HEK293 (cell line): ENCODE measurements around the gene NDRG4.

Experiments
- CTCF ChIA-PET: fragments of 350-600 bp; formaldehyde crosslinking; extraction: SDS; loops from one replicate; lab custom pipeline; 2021; ENCODE audit warnings: antibody characterized with exemption; lab: Yijun Ruan, JAX
- POLR2A ChIA-PET: fragments of 300-600 bp; formaldehyde crosslinking; extraction: SDS; loops from one replicate; lab custom pipeline; 2020; ENCODE audit warnings: antibody characterized with exemption, inconsistent platforms; lab: Yijun Ruan, JAX
- H3K27ac ChIP-seq: fragments of 200-500 bp; sonication (Bioruptor generic); 2 replicates; pipeline ENCODE4 v1.5.1; 2014; ENCODE audit warnings: low read depth, low read length, control low read depth, inconsistent platforms; ENCODE audit errors: extremely low read depth
- H3K36me3 ChIP-seq, 2 experiments: fragments of 200-500 bp in 1 of 2; sonication (Bioruptor generic) in 1 of 2; 1 replicate in 1 of 2; 2 replicates in 1 of 2; pipeline ENCODE4 v1.5.1; 2014 to 2017; ENCODE audit warnings: inconsistent platforms in 2 of 2, low read length in 2 of 2; ENCODE audit not compliant: control insufficient read depth in 2 of 2, insufficient read depth in 1 of 2
- H3K4me1 ChIP-seq: fragments of 200-500 bp; sonication (Bioruptor generic); 2 replicates; pipeline ENCODE4 v1.5.1; 2014; ENCODE audit warnings: mild to moderate bottlenecking, low read length, inconsistent platforms; ENCODE audit not compliant: control insufficient read depth, insufficient read depth
- H3K4me3 ChIP-seq: 2 replicates; pipeline ENCODE4 v1.5.1; 2011; ENCODE audit warnings: low read depth, mild to moderate bottlenecking, control low read depth, low read length, moderate library complexity
- H3K9me3 ChIP-seq: fragments of 200-500 bp; sonication (Bioruptor generic); 2 replicates; pipeline ENCODE4 v1.5.1; 2014; ENCODE audit warnings: low read depth, low read length, inconsistent platforms; ENCODE audit not compliant: control insufficient read depth, insufficient read depth
- GLIS2 ChIP-seq: fragments of 450-650 bp; formaldehyde crosslinking; IDR thresholded peaks from 2 replicates; pipeline ENCODE4 v1.5.1; 2016; ENCODE audit warnings: missing biosample characterization, missing genetic modification characterization
- SALL2 ChIP-seq: fragments of 450-650 bp; formaldehyde crosslinking; IDR thresholded peaks from 2 replicates; pipeline ENCODE4 v1.5.0; 2017; ENCODE audit warnings: missing biosample characterization, mild to moderate bottlenecking, missing genetic modification characterization, borderline replicate concordance
- YY2 ChIP-seq: fragments of 450-650 bp; formaldehyde crosslinking; IDR thresholded peaks from 2 replicates; pipeline ENCODE4 v1.5.1; 2016; ENCODE audit warnings: missing biosample characterization, missing genetic modification characterization
- ZNF121 ChIP-seq: fragments of 450-650 bp; formaldehyde crosslinking; IDR thresholded peaks from 2 replicates; pipeline ENCODE4 v1.5.1; 2016; ENCODE audit warnings: missing biosample characterization, missing genetic modification characterization
- ZNF132 ChIP-seq: fragments of 450-650 bp; formaldehyde crosslinking; IDR thresholded peaks from 2 replicates; pipeline ENCODE4 v1.5.1; 2017; ENCODE audit warnings: missing biosample characterization, missing genetic modification characterization, borderline replicate concordance
- ZNF214 ChIP-seq: fragments of 450-650 bp; formaldehyde crosslinking; IDR thresholded peaks from 2 replicates; pipeline ENCODE4 v1.5.1; 2017; ENCODE audit warnings: missing biosample characterization, mild to moderate bottlenecking, missing genetic modification characterization, borderline replicate concordance
- ZNF433 ChIP-seq: fragments of 450-650 bp; formaldehyde crosslinking; IDR thresholded peaks from 2 replicates; pipeline ENCODE4 v1.5.1; 2016; ENCODE audit warnings: missing biosample characterization, missing genetic modification characterization, low read depth
- ZNF473 ChIP-seq: fragments of 450-650 bp; formaldehyde crosslinking; IDR thresholded peaks from 2 replicates; pipeline ENCODE4 v1.5.1; 2017; ENCODE audit warnings: missing biosample characterization, missing genetic modification characterization
- ZNF501 ChIP-seq: fragments of 450-650 bp; formaldehyde crosslinking; IDR thresholded peaks from 2 replicates; pipeline ENCODE4 v1.5.1; 2016; ENCODE audit warnings: missing biosample characterization, missing genetic modification characterization
- ZNF514 ChIP-seq: fragments of 450-650 bp; formaldehyde crosslinking; IDR thresholded peaks from 2 replicates; pipeline ENCODE4 v1.5.1; 2016; ENCODE audit warnings: missing biosample characterization, missing genetic modification characterization
- ZNF544 ChIP-seq: fragments of 450-650 bp; formaldehyde crosslinking; IDR thresholded peaks from 2 replicates; pipeline ENCODE4 v1.5.0; 2017; ENCODE audit warnings: missing biosample characterization, missing genetic modification characterization
- ZNF664 ChIP-seq: fragments of 450-650 bp; formaldehyde crosslinking; IDR thresholded peaks from 2 replicates; pipeline ENCODE4 v1.5.1; 2016; ENCODE audit warnings: missing biosample characterization, missing genetic modification characterization
- ZNF670 ChIP-seq: fragments of 450-650 bp; formaldehyde crosslinking; IDR thresholded peaks from 2 replicates; pipeline ENCODE4 v1.5.1; 2016; ENCODE audit warnings: missing biosample characterization, missing genetic modification characterization, low read depth
- ZNF747 ChIP-seq: fragments of 450-650 bp; formaldehyde crosslinking; IDR thresholded peaks from 2 replicates; pipeline ENCODE4 v1.5.1; 2016; ENCODE audit warnings: missing biosample characterization, missing genetic modification characterization
- ZSCAN23 ChIP-seq: fragments of 450-650 bp; formaldehyde crosslinking; IDR thresholded peaks from 2 replicates; pipeline ENCODE4 v1.5.1; 2016; ENCODE audit warnings: missing biosample characterization, missing genetic modification characterization
- TF ChIP-seq, protein P1 (sequence below): fragments of 450-650 bp; formaldehyde crosslinking; IDR thresholded peaks from 2 replicates; pipeline ENCODE4 v1.5.1; 2016; ENCODE audit warnings: missing biosample characterization, missing genetic modification characterization
- TF ChIP-seq, protein P2 (sequence below): fragments of 450-650 bp; formaldehyde crosslinking; IDR thresholded peaks from 2 replicates; pipeline ENCODE4 v1.5.1; 2016; ENCODE audit warnings: missing biosample characterization, missing genetic modification characterization
- TF ChIP-seq, protein P3 (sequence below): fragments of 450-650 bp; formaldehyde crosslinking; IDR thresholded peaks from 2 replicates; pipeline ENCODE4 v1.5.1; 2016; ENCODE audit warnings: missing biosample characterization, missing genetic modification characterization
- TF ChIP-seq, protein P4 (sequence below): fragments of 450-650 bp; formaldehyde crosslinking; IDR thresholded peaks from 2 replicates; pipeline ENCODE4 v1.5.1; 2017; ENCODE audit warnings: missing biosample characterization, missing genetic modification characterization
- TF ChIP-seq, protein P5 (sequence below): fragments of 450-650 bp; IDR thresholded peaks from 2 replicates; pipeline ENCODE4 v1.5.1; 2018; ENCODE audit warnings: missing biosample characterization, mild to moderate bottlenecking, missing genetic modification characterization

NDRG4 gene

DNA sequence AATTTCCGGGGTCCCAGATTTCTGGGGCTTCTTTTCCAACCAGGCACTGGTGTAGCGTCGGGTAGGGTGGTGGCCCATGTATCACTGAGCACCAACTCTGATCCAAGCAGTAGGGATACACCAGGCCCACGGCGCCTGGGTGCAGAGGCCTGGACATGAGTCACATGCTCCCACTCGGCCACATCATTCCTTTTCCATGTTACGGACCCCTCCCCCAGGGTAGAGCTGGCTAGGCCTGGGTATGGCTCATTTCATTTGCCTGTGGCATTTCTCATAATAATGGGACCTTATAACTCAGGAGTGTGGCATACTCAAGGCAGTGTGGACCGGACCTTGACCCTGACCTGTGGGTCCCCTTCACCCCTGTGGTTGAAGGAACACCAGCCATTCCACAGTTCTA is 18.0 kb upstream of the NDRG4 start:
- TF ChIP-seq ZNF747 (tag by site-specific recombination) (no peak), ZNF544 (tag by site-specific recombination) (no peak), ZNF514 (tag by site-specific recombination) (no peak), YY2 (tag by site-specific recombination) (no peak), GLIS2 (tag by site-specific recombination) (no peak), ZNF433 (tag by site-specific recombination) (no peak), ZNF670 (tag by site-specific recombination) (no peak)
- TF ChIP-seq, protein P1, sequence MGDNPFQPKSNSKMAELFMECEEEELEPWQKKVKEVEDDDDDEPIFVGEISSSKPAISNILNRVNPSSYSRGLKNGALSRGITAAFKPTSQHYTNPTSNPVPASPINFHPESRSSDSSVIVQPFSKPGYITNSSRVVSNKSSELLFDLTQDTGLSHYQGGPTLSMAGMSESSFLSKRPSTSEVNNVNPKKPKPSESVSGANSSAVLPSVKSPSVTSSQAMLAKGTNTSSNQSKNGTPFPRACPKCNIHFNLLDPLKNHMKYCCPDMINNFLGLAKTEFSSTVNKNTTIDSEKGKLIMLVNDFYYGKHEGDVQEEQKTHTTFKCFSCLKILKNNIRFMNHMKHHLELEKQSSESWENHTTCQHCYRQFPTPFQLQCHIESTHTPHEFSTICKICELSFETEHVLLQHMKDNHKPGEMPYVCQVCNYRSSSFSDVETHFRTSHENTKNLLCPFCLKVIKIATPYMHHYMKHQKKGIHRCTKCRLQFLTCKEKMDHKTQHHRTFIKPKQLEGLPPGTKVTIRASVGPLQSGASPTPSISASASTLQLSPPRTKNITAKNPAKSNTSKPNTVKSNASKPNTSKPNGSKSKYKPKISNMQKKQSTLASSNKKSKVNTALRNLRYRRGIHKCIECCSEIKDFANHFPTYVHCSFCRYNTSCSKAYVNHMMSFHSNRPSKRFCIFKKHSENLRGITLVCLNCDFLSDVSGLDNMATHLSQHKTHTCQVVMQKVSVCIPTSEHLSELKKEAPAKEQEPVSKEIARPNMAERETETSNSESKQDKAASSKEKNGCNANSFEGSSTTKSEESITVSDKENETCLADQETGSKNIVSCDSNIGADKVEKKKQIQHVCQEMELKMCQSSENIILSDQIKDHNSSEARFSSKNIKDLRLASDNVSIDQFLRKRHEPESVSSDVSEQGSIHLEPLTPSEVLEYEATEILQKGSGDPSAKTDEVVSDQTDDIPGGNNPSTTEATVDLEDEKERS (tag by site-specific recombination) = no peak
- TF ChIP-seq, protein P2, sequence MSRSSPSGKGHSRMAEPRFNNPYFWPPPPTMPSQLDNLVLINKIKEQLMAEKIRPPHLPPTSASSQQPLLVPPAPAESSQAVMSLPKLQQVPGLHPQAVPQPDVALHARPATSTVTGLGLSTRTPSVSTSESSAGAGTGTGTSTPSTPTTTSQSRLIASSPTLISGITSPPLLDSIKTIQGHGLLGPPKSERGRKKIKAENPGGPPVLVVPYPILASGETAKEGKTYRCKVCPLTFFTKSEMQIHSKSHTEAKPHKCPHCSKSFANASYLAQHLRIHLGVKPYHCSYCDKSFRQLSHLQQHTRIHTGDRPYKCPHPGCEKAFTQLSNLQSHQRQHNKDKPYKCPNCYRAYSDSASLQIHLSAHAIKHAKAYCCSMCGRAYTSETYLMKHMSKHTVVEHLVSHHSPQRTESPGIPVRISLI (tag by site-specific recombination) = no peak
- TF ChIP-seq, protein P3, sequence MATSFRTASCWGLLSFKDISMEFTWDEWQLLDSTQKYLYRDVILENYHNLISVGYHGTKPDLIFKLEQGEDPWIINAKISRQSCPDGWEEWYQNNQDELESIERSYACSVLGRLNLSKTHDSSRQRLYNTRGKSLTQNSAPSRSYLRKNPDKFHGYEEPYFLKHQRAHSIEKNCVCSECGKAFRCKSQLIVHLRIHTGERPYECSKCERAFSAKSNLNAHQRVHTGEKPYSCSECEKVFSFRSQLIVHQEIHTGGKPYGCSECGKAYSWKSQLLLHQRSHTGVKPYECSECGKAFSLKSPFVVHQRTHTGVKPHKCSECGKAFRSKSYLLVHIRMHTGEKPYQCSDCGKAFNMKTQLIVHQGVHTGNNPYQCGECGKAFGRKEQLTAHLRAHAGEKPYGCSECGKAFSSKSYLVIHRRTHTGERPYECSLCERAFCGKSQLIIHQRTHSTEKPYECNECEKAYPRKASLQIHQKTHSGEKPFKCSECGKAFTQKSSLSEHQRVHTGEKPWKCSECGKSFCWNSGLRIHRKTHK (tag by site-specific recombination) = no peak
- TF ChIP-seq, all 188 proteins: peak for 0
- H3K36me3 ChIP-seq = no peaks in the 10 kb centered on the region
- H3K4me1 ChIP-seq = no peaks in the 10 kb centered on the region
- CTCF ChIA-PET = no interaction called here
- no peak overlapping the region for H3K27ac ChIP-seq
- H3K9me3 ChIP-seq = no peaks in the 10 kb centered on the region
- H3K4me3 ChIP-seq = no peak overlapping the region
- POLR2A ChIA-PET = no interaction called here

DNA sequence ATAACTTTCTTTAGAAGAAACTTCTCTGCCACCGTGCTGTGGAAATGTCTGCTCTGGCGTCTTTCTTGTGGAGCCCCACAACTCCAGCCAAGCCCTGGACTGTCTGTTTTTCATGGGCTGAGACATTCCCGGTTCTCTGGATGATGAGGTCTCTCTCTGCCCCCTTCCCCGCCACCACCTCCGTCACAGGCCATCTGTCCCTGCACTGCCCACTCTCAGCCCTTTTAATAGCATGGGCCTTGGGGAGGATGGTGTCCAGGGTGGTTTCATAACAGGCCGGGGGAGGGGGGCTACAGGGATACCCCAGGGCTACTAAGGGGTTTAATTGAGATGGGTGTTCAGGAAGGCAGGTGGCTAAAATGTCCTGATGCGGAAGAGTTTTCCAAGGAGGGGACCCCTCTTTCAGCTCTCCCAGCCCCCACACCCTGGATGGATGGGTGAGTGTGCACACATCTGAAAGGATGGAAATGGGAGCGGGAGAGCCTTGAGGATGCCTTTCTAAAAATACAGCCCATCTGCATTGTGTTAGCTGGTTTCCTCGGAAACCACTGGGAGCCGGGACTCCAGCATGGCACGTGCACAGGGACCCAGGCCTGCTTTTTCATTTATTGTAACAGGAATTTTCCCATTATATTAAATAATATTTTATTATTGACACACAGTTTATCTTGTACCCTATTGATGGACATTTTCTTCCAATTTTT is 14.6 kb upstream of the NDRG4 start:
- POLR2A ChIA-PET = interaction anchor here (0.7 to 0.9 kb wide), 2 partner anchors 8 to 149 kb away, joined by 3 to 9 read pairs; no protein-coding TSS in a partner anchor
- H3K9me3 ChIP-seq = no peaks in the 10 kb centered on the region
- no peak overlapping the region for H3K27ac ChIP-seq
- TF ChIP-seq ZNF664 (tag by site-specific recombination) = no peak
- TF ChIP-seq ZNF473 (tag by site-specific recombination) = no peak
- TF ChIP-seq ZNF121 = no peak
- TF ChIP-seq, protein P4, sequence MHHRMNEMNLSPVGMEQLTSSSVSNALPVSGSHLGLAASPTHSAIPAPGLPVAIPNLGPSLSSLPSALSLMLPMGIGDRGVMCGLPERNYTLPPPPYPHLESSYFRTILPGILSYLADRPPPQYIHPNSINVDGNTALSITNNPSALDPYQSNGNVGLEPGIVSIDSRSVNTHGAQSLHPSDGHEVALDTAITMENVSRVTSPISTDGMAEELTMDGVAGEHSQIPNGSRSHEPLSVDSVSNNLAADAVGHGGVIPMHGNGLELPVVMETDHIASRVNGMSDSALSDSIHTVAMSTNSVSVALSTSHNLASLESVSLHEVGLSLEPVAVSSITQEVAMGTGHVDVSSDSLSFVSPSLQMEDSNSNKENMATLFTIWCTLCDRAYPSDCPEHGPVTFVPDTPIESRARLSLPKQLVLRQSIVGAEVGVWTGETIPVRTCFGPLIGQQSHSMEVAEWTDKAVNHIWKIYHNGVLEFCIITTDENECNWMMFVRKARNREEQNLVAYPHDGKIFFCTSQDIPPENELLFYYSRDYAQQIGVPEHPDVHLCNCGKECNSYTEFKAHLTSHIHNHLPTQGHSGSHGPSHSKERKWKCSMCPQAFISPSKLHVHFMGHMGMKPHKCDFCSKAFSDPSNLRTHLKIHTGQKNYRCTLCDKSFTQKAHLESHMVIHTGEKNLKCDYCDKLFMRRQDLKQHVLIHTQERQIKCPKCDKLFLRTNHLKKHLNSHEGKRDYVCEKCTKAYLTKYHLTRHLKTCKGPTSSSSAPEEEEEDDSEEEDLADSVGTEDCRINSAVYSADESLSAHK (tag by site-specific recombination) = no peak
- TF ChIP-seq ZNF214 (tag by site-specific recombination) = no peak
- no peak for TF ChIP-seq ZNF132 (tag by site-specific recombination)
- no peak for TF ChIP-seq ZNF501 (tag by site-specific recombination)
- TF ChIP-seq, protein P5, sequence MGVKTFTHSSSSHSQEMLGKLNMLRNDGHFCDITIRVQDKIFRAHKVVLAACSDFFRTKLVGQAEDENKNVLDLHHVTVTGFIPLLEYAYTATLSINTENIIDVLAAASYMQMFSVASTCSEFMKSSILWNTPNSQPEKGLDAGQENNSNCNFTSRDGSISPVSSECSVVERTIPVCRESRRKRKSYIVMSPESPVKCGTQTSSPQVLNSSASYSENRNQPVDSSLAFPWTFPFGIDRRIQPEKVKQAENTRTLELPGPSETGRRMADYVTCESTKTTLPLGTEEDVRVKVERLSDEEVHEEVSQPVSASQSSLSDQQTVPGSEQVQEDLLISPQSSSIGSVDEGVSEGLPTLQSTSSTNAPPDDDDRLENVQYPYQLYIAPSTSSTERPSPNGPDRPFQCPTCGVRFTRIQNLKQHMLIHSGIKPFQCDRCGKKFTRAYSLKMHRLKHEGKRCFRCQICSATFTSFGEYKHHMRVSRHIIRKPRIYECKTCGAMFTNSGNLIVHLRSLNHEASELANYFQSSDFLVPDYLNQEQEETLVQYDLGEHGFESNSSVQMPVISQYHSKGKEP (tag by site-specific recombination) = no peak
- TF ChIP-seq SALL2 = no peak
- no peak for TF ChIP-seq ZNF747 (tag by site-specific recombination)
- no peak for TF ChIP-seq ZSCAN23
- CTCF ChIA-PET = interaction anchor here (0.6 to 6.2 kb wide), 4 partner anchors 142 to 389 kb away, joined by 4 to 140 read pairs (median 29); no protein-coding TSS in a partner anchor
- no peak overlapping the region for H3K4me3 ChIP-seq
- H3K36me3 ChIP-seq = no peaks in the 10 kb centered on the region
- H3K4me1 ChIP-seq = no peaks in the 10 kb centered on the region
